ENCODE results near the gene SNCB. TPM values are rescaled to one million over a fixed set of nuclear protein-coding genes. Genes with fewer than 3 reads are reported as not detected.

SNCB gene
- total and polyA plus RNA-seq, 2 donors: 0.08 TPM; not detected in 1

- H3K27ac ChIP-seq (ENCODE audit: low read depth): no peak overlapping the region
- no peaks in the 10 kb centered on the region for H3K4me1 ChIP-seq (ENCODE audit: insufficient read depth)
- no peaks in the 10 kb centered on the region for H3K36me3 ChIP-seq (ENCODE audit: insufficient read depth)
- 88% methylated on average over 13 of the region's 13 CpGs for WGBS
- DNase-seq (ENCODE audit: extremely low spot score): no peak
- no peak overlapping the region for H3K4me3 ChIP-seq (ENCODE audit: low read depth, low read length)
These were observed 26.2 kb upstream of the SNCB start for GRCh38 chr5:176656467-176656990.

DNA sequence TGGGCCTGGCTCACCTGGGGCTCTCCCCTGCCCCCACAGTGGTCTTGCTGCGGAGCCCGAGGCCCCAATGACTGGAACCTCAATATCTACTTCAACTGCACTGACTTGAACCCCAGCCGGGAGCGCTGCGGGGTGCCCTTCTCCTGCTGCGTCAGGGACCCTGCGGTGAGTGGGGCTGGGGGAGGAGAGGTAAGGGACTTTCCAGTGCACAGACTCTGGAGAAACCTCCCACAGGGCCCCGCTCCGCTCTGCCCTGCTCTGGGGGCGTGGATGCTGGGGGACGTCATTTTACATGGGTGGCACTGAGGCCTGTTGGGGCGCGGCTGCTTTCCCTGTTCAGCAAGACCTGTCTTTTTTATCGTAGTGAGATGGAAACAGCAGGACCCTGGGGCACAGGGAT lies 24.5 kb upstream of the SNCB start:
- DNase-seq (ENCODE audit: extremely low spot score): no peak
- H3K4me3 ChIP-seq (ENCODE audit: low read depth, low read length): no peak overlapping the region
- 92% methylated on average over 14 of the region's 14 CpGs for WGBS
- no peak overlapping the region for H3K27ac ChIP-seq (ENCODE audit: low read depth)
- no peaks in the 10 kb centered on the region for H3K36me3 ChIP-seq (ENCODE audit: insufficient read depth)
- H3K4me1 ChIP-seq (ENCODE audit: insufficient read depth): no peaks in the 10 kb centered on the region

DNA sequence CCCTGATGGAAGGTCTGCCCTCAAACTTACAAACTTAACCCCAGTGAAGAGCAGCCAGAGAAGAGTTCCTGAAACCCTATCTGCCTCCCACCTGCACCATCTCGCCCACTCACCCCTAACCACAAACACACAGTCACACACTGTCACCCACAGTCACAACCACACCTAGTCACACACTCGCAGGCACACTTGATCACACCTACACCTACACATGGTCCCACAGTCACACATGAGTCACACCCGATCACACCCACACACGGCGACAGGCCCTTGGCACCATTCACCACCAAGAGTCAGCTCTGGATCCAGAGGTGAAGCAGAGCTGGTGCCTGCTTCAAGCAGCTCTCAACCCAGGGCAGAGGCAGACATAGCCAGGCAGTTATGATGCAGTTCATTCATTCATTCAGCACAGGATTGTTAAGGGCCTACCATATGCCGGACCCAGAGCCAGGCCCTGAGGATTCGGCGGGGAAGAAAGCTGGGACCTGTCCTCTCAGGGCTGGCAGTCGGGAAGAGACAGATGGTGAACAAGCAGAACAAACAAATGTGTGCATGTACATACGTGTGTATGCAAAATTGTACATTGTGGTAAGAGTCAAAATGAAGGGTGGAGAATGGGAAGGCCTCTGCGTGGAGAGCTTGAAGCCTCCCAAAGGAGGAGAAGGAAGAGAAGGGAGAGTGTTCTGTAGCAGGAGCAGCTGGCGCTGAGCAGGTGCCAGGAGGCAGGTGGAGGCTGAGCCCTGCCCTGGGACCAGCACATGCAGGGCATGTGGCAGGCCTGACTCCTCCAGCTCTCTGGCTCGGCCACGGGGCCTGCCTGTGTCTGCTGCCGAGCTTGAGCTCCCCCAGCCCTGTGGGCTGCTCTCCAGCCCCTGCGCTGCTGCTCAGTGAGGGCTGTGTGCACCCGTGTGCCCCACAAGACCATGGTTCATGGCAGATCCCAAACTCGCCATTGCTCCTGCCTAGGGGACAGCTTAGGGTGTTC lies 23.4 kb upstream of the SNCB start:
- DNase-seq (ENCODE audit: extremely low spot score): no peak
- 79% methylated on average over 18 of the region's 18 CpGs for WGBS
- H3K36me3 ChIP-seq (ENCODE audit: insufficient read depth): no peaks in the 10 kb centered on the region
- no peaks in the 10 kb centered on the region for H3K4me1 ChIP-seq (ENCODE audit: insufficient read depth)
- no peak overlapping the region for H3K4me3 ChIP-seq (ENCODE audit: low read depth, low read length)
- no peak overlapping the region for H3K27ac ChIP-seq (ENCODE audit: low read depth)

- WGBS: 68% methylated on average over 8 of the region's 8 CpGs
These were observed 21.8 kb upstream of the SNCB start for GRCh38 chr5:176652136-176652535.

DNA sequence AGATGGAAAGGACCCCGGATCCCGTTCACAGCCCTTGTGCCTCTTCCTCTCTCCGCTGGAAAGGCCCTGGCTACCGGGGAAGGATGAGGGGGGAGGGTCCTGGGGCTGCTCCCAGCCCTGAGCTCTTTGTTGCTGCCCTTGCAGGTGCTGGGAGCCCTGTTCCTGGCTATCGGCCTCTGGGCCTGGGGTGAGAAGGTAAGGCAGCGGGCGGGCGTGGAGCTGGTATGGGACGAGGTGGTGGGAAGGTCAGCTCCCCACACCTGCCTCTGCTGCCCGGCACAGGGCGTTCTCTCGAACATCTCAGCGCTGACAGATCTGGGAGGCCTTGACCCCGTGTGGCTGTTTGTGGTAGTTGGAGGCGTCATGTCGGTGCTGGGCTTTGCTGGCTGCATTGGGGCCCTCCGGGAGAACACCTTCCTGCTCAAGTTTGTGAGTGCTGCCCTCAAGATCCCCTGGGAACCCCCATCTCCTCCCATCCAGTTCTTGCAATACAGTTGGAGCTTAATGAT lies 21.2 kb upstream of the SNCB start:
- no peaks in the 10 kb centered on the region for H3K36me3 ChIP-seq (ENCODE audit: insufficient read depth)
- WGBS: 89% methylated on average over 17 of the region's 17 CpGs
- no peak overlapping the region for H3K4me3 ChIP-seq (ENCODE audit: low read depth, low read length)
- no peak for DNase-seq (ENCODE audit: extremely low spot score)
- H3K4me1 ChIP-seq (ENCODE audit: insufficient read depth): no peaks in the 10 kb centered on the region
- no peak overlapping the region for H3K27ac ChIP-seq (ENCODE audit: low read depth)

More at GRCh38 chr5:176652136-176652535, 21.8 kb upstream of the SNCB start:
- no peaks in the 10 kb centered on the region for H3K36me3 ChIP-seq (ENCODE audit: insufficient read depth)
- H3K4me1 ChIP-seq (ENCODE audit: insufficient read depth): no peaks in the 10 kb centered on the region
- no peak for DNase-seq (ENCODE audit: extremely low spot score)
- H3K27ac ChIP-seq (ENCODE audit: low read depth): no peak overlapping the region
- no peak overlapping the region for H3K4me3 ChIP-seq (ENCODE audit: low read depth, low read length)

GRCh38 chr5:176650354-176650884 lies 20.1 kb upstream of the SNCB start:
- no peak for DNase-seq (ENCODE audit: extremely low spot score)
- H3K4me1 ChIP-seq (ENCODE audit: insufficient read depth): no peaks in the 10 kb centered on the region
- no peaks in the 10 kb centered on the region for H3K36me3 ChIP-seq (ENCODE audit: insufficient read depth)
- no peak overlapping the region for H3K27ac ChIP-seq (ENCODE audit: low read depth)
- no peak overlapping the region for H3K4me3 ChIP-seq (ENCODE audit: low read depth, low read length)
- 72% methylated on average over 8 of the region's 8 CpGs for WGBS

DNA sequence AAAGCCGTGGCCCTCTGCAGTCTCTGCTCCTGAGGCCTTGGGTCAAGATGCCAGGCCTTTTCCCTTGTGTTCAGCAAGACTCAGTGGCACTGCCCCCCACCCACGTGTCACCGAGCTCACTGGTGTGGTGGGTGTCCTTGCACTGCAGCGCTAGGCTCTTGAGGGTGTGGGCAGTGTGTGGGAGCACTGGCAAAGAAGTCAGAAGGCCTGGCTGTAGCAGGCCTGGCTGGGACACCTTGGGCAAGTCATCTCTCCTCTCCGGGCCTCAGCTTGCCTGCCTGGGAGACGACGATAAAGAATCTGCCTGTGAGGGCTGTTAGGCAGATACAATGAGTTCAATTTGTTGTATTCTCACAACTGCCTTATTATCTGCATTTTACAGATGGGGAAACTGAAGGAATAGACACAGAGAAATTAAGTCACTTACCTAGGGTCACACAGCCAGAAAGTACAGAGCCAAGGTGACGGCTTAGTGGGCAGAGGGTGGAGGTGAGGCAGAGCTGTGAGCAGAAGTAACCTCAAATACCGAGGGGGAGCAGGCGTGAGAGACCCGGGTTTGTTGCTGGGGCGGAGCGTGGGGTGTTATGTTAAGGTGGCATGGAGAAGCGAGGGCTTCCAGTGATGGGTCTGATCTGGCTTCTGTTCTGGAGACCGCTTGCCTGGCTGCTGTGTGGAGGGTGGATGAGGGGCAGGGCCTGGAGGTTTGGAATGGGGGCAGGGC lies 18.3 kb upstream of the SNCB start:
- WGBS: 72% methylated on average over 15 of the region's 15 CpGs
- Histone ChIP-seq H3K4me1 (ENCODE audit: insufficient read depth) (no peaks in the 10 kb centered on the region), H3K4me3 (ENCODE audit: low read depth, low read length) (peak overlapping the region; percentile 72), H3K27ac (ENCODE audit: low read depth) (no peak overlapping the region), H3K36me3 (ENCODE audit: insufficient read depth) (no peaks in the 10 kb centered on the region)
- DNase-seq (ENCODE audit: extremely low spot score): no peak

DNA sequence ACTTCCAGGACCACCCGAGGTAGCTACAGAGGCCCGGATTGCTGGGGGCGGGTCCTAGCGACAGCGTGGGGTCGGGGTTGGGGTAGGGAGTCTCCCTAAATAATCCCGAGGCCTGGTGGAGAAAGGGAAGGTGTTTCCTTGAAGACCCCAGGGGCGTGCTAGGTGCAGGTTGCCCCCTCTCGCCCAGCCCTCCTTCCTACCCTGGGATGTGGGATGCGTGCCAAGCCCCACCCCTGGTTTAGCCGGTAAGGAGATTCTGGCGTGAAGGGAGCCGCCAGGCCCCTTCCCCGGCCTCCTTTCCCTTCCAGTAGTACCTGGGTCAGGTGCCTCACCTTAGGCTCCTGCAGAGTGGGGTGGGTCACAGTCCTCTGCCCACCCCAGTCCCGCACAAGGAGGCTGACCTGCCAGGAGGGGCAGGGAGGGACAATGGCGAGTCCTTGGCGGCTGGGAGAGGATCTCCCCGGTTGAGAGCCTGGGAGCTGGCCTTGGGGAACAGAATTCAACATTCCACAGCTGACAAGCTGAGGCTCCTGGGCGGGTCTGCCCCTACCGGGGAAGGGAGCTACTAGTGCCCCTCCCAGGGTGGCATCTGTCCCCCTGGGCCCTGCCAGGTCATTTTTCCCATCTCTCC lies 17.6 kb upstream of the SNCB start:
- H3K4me3 ChIP-seq (ENCODE audit: low read depth, low read length): peak overlapping the region; percentile 72
- no peaks in the 10 kb centered on the region for H3K4me1 ChIP-seq (ENCODE audit: insufficient read depth)
- DNase-seq (ENCODE audit: extremely low spot score): peak; percentile 23
- 9% methylated on average over 20 of the region's 20 CpGs for WGBS
- H3K27ac ChIP-seq (ENCODE audit: low read depth): no peak overlapping the region
- no peaks in the 10 kb centered on the region for H3K36me3 ChIP-seq (ENCODE audit: insufficient read depth)

- WGBS: under 1% methylated on average over 63 of the region's 63 CpGs
- Histone ChIP-seq H3K4me1 (ENCODE audit: insufficient read depth) (no peaks in the 10 kb centered on the region), H3K4me3 (ENCODE audit: low read depth, low read length) (peak within 1 kb of the TSS; percentile 72), H3K36me3 (ENCODE audit: insufficient read depth) (no peaks in the 10 kb centered on the region), H3K27ac (ENCODE audit: low read depth) (peak within 1 kb of the TSS; percentile 45)
- peak; percentile 96 for DNase-seq (ENCODE audit: extremely low spot score)
These were observed 16.9 kb upstream of the SNCB start, which contains the start of gene TSPAN17 for GRCh38 chr5:176647030-176647842. Gene TSPAN17 (plus strand): TSS chr5:176647484. CDS start chr5:176647616, 132 bp downstream.

DNA sequence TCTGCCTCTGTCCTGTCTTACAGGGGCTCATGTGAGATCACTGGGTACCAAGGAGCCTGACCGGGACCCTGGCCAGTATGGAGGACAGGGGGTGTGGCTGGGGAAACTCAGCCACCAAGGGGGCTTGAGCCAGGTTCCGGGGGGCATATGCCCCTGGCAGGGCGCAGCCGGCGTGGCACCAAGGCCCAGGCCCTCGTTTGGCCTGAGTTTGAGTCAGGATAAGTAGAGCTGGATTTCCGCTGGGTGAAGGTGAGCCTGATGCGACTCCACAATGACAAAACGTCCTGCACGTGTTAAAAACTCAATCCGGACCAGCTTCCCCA lies 16.3 kb upstream of the SNCB start:
- 11% methylated on average over 11 of the region's 11 CpGs for WGBS
- Histone ChIP-seq H3K4me1 (ENCODE audit: insufficient read depth) (no peaks in the 10 kb centered on the region), H3K4me3 (ENCODE audit: low read depth, low read length) (peak overlapping the region; percentile 10), H3K27ac (ENCODE audit: low read depth) (peak overlapping the region; percentile 45), H3K36me3 (ENCODE audit: insufficient read depth) (no peaks in the 10 kb centered on the region)
- no peak for DNase-seq (ENCODE audit: extremely low spot score)

DNA sequence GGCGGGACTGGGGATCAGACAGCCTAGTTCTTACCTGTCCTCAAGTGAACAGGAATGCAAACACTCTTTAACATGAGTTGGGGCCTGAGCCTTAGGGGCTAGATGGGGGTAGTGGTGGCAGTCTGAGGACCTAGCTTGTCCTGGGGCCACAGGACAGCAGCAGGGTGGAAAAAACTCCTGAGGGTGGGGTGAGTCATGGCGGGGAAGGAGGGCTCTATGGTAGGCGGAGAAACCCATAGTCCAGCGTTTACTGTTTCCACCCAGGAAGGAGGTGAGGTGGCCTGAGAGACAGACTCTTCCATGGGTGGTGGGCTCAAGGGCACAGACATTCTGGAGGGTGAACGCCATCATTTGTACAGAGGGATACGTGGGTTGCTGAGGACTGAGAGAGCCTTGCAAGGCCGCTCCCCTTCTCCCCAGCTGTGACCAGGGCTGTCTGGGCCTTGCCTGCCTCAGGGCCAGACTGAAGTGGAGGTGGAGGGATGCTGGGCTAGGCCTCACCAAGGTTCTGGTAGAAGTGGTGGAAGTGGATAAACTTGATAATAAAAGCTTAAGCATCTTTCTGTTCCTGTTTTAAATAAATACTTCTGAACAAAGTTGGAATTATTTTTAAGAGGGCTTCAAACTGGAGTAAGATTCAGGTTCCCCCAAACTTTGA lies 15.8 kb upstream of the SNCB start:
- no peaks in the 10 kb centered on the region for H3K4me1 ChIP-seq (ENCODE audit: insufficient read depth)
- no peak overlapping the region for H3K27ac ChIP-seq (ENCODE audit: low read depth)
- no peak for DNase-seq (ENCODE audit: extremely low spot score)
- no peak overlapping the region for H3K4me3 ChIP-seq (ENCODE audit: low read depth, low read length)
- H3K36me3 ChIP-seq (ENCODE audit: insufficient read depth): no peaks in the 10 kb centered on the region
- WGBS: 88% methylated on average over 7 of the region's 7 CpGs

Data from urinary bladder (tissue), 4 donors.